GM18951 (cell line): Measurements from ENCODE around the gene MLPH.

ENCODE experiments used
- POLR2A ChIP-seq: IDR thresholded peaks from 4 replicates; pipeline ENCODE4 v1.6.1; 2011; ENCODE audit warnings: mild to moderate bottlenecking; ENCODE audit not compliant: insufficient read length, insufficient read depth; ENCODE audit errors: extremely low read depth
- in situ Hi-C: fragments of 300-500 bp; cut with MboI; formaldehyde crosslinking; loops from one replicate; pipeline ENCODE4 v1.12.0; 2022; ENCODE audit warnings: low sequenced_read_pairs, mixed read lengths, inconsistent platforms; ENCODE audit not compliant: unreplicated experiment

MLPH gene

DNA sequence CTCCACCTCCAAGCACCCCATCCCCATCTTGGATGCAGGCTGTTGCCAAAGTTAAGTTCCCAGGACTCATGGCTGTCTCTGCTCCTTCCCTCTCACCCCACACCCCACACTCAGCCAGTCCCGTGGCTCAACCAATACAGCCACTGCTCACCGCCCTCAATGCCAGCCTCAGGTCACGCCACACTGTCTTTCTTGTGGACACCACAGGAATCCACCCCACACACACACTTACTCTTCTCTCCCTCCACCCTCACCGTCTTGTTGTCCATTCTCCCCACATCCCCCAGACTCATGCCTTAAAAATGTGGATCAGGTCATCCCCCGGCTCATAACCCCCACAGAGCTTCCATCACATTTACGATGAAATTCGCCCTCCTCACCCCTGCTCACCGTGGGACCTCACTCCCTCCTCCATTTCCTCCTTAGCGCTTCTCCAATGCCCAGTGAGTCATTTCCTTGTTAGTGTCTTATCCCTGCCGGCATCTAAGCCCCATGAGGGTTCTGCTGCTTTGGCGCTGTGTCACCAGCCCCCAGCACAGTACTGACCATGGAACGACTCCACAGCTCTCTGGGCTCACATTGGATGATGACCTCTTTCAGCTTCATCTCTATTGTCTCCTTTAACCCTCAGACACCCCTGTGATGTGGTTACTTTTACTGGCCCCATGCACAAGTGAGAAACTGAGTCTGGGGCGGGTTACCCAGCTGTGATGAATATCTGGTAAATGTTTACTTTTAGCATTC is 13.8 kb downstream of the MLPH start:
- in situ Hi-C loops, result no loop called here

DNA sequence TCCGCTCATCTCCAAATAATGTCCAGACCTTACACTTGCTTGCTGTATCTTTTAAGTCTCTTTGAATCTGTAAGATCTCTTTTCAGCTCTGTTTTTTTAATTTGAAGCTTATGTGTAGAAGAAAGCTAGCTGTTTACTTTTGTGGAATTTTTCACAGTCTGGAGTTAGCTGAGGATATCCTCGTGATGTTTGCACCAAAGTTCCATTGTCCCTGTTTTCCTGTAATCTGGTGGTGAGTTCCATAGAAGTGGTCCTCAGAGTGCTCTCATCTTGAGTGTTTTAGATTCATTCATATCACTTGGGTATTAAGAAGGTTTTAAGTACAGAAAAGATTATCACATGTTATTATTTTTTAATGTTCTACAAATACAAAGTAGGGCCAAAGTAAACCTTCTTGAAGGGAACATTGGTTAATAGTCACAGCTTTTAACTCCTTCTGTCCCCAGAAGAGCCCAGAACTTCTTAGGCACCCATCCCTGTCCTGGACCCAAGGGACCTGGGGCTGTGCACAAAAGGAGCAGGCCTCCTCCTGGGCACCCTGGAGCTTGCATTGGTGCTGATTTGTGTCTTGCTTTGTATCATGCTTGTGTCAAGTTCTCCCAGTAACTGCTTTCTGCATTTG is 15.0 kb downstream of the MLPH start:
- in situ Hi-C loops, result no loop called here

More for the DNA sequence above, 13.8 kb downstream of the MLPH start:
- no peak for TF ChIP-seq POLR2A

DNA sequence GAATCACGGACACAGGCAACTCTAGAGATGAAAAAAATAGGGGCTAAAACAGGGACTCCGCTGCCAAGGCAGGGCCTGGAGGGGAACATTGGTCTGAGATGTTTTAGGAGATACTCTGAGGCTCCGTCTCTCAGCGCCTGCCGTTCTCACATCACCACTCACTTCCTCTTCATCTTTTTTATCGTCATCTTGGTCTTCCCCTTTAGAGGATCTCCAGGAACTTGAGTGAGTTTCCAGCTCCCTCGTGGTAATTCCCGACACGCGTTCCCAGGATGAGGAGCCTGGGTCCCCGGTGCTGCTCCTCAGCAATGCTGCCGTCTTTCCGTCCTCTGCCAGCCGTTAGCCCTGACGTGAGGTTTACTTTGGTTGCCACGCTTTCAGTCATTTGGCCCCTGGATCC is 16.1 kb downstream of the MLPH start:
- TF ChIP-seq POLR2A, result no peak
- in situ Hi-C loops, result no loop called here

More for the DNA sequence above, 15.0 kb downstream of the MLPH start:
- no peak for TF ChIP-seq POLR2A

DNA sequence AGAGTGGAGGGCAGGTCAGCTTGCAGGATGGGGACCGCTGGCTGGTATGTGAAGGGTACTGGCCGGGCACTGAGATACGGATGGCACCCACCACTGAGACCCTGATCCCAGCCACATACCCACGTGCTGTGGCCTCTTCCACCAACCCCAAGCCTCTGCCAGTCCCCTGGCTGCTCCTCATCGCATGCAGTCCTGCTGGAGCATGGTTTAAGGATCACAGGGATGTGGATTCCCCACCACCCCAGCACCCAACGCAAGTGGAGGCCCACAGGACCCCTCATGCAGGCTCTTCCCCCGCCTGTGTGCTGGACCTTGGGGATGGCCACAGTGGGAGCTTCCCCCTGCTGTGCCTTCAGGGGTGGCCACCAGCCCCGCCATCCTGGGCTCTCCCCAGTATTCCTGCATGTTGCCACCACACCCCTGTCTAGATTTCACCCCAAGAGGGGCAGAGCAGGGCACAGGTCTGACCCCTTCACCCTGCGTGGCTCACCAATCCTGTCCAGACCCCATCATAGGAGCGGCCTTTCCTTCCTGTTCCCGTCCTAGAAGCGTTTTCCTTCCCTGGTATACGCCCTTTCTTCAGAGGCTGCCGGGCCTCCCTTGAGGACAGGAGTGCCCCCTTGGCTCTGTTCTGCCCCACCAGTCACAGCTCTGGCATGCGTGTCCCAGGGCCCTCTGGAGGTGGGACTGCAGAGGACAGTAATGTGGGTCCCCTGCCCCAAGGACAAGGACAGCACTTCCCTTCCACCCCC is 18.3 kb downstream of the MLPH start:
- TF ChIP-seq POLR2A, result no peak
- in situ Hi-C loops, result no loop called here

DNA sequence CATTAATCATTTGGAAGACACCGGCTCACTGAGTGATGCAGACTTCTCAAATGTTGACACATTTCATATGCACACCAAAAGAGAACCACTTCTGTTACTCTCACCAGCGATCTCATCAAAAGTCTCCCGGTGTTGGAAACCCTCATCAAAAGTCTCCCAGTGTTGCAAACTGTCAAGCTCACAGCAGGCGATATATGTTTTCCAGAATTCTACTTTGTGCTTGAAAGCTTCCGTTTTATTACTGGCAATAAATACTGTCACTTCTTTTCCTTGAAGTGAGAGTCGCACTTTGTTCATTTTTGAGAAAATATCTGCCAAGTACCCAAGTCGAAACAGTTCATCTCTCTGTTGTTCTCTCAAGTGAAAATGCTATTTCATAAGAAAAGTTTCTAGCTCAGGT is 20.5 kb downstream of the MLPH start:
- in situ Hi-C loops, result no loop called here
- TF ChIP-seq POLR2A, result no peak

DNA sequence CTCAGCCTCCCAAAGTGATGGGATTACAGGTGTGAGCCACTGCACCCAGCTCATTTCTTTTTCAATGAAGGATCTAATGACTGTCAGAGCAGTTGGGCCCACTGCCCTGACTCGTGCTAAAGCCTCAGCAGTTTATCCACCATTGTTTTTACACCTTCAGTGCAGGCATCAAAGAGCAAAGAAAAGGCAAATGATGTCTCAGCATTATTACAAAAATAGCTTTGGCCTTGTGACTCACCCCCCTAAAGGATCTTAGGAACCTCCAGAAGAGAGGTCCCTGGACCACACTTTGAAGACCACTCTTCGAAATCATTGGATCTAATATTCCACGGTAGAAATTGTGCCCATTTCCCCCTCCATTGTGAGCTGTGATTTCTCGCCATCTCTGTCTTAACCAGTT is 21.3 kb downstream of the MLPH start:
- no peak for TF ChIP-seq POLR2A
- in situ Hi-C loops, result no loop called here

DNA sequence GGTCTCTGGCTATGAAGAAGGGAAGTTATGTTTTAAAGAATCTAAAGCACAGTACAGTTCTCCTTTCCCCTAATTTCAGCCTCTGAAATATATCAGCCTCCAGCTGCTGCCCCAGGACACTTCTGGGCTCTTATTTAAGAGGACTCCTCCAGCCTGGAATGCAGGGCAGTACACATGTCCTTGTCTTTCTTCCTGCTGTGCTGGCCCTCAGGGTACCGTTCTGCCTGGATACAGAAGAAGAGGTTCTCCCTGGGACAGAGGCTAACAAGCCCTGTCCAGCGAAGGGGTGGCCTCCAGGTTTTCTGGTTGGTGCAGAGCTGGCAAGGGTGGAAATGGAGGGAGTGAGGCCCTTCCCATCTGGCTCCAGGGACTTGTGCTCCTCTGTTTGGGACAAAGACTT is 22.1 kb downstream of the MLPH start:
- TF ChIP-seq POLR2A, result no peak
- in situ Hi-C loops, result no loop called here

DNA sequence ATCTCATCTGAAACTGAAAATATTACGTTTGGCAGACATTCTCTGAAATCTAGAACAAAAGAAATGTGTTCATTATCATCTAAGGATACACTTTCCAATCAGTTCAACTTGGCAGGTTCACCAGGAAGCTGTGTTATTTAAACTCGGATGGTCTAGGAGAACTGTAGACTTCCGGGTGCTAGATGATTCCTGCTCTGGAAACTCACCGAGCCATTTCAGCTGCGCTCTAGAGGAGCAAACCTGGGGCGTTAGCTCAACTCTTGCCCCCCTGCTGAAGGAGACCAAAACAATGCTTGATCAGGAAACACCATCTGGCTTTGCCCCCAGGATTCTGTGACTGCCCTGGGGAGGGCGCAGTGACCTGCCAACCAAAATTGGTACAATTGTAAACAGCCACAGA is 22.9 kb downstream of the MLPH start:
- in situ Hi-C loops, result loop anchor here (5.0 kb wide), 1 partner anchor 62 kb away; no protein-coding TSS in a partner anchor
- TF ChIP-seq POLR2A, result no peak

DNA sequence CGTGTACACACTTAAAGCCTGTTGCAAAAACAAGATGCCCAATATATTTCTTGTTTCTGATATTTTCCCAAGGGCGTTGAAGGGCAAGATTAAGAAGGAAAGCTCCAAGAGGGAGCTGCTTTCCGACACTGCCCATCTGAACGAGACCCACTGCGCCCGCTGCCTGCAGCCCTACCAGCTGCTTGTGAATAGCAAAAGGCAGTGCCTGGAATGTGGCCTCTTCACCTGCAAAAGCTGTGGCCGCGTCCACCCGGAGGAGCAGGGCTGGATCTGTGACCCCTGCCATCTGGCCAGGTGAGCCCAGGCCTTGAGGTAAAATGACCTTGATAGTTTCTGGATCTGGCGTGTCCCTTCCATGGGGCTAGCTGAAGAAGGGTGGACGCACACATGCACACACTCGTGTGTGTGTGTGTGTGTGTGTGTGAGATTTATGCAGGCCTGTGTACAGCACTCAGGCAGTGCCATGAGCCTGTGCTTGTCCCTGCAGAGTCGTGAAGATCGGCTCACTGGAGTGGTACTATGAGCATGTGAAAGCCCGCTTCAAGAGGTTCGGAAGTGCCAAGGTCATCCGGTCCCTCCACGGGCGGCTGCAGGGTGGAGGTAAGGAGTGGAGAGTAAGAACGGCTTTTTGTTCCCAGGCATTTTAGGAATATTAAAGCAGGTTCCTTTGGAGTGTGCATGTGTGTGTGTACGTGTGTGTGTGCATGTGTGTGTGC is 23.6 kb downstream of the MLPH start:
- TF ChIP-seq POLR2A, result no peak
- in situ Hi-C loops, result loop anchor here (5.0 kb wide), 1 partner anchor 62 kb away; no protein-coding TSS in a partner anchor

DNA sequence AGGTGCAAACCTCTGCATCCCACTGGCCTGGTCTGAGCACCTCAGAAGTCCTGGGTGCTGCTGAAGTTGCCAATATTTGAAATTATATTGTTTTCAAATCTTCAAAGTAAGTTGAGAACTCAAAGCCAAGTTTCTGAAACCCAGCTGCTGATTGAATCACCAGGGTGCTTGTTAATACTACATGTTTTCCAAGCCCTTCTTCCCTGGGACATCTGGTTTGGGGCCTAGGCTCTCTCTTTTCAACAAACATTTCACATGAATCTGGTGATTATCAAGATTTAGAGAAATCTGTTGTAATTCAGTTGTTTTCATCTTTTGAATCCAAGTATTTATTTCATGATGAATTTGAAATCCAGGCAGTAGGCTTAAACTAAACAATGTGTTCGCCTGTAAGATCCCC is 24.4 kb downstream of the MLPH start:
- in situ Hi-C loops, result loop anchor here (5.0 kb wide), 1 partner anchor 61 kb away; no protein-coding TSS in a partner anchor
- TF ChIP-seq POLR2A, result no peak

DNA sequence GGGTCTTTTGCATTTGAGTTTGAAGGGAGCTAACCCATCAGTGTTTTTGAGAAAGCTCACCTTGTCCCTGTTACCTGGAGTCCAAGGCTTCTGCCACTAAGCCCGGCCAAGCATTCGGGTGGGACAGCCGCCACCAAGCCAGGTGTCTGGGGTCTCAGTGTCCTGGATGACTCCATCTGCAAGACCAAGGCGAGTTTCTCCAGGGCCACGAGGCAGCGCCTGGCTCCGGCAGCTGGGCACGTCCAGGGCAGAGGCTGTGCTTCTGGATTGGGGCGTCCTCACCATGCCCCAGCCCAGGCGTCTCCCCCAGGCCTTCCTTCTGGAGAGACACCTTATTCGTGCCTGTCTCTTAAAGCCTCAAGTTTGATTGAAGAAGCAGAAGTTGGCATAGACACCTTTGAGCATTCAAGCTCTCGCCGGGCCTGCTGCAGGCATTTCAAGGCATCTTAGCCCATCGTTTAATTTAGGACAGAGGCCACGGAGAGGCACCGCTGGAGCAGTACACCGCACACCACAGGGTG is 24.9 kb downstream of the MLPH start:
- TF ChIP-seq POLR2A, result no peak
- in situ Hi-C loops, result loop anchor here (5.0 kb wide), 1 partner anchor 60 kb away; no protein-coding TSS in a partner anchor

DNA sequence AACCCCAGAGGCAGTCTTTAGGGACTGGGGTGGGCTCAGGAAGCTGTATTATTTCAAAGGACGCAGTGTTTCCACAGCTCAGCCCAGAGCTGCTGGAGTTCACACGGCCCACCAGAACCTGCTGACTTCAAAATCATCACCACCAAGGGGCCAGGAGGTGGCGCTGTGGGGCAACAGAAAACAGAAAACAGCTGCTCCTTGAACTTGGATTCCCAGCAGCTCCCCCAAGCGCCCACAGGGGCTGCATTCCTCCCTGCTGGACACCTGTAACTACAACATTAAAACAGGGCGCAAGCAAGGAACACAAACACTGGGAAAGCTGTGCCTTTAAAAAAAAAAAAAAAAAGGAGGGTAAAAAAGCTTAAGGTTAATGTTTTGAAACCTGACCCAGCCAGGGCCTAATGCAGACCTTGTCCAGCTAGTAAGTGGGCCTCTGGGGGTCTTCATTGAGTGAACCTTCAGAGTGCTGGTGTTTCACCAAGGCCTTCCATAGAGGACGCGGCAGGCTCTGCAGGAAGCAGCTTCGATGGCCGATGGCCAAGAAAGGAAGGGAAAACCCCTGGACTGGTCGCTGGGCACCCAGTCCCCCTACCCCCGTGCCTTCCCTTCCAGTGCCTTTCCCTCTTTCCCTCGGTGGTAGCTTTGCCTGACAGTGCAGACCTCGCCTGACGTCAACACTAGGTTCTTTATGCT is 25.9 kb downstream of the MLPH start:
- in situ Hi-C loops, result loop anchor here (5.0 kb wide), 1 partner anchor 59 kb away; no protein-coding TSS in a partner anchor
- no peak for TF ChIP-seq POLR2A

DNA sequence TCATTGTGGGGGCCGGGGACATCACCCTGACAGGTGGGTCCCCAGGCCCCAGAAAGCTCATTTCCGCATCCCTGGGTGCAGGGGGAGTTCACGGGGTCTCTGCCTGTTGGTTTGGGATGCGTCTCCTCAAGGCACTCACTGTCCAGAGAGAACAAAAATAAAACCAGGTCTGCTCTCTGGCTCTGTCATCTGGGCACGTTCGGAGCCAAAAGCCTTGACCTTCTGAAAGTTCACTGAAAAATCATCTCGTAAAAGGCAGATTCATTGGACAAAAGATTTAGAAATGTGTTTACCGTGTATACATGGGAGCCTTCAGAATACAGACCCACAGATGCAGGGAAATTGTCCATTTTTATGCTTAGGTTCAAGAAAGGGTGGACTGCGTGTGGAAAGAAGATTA is 26.6 kb downstream of the MLPH start:
- in situ Hi-C loops, result loop anchor here (5.0 kb wide), 1 partner anchor 59 kb away; no protein-coding TSS in a partner anchor
- no peak for TF ChIP-seq POLR2A
